Muscle of leg (tissue), 11 donors: ENCODE data around the gene LINS1. TPM values are rescaled to one million over a fixed set of nuclear protein-coding genes. Genes with fewer than 3 reads are reported as not detected.

Experiments used
- DNase-seq: peaks from one replicate; pipeline ENCODE4 v3.0.0; 2013
- H3K27ac ChIP-seq: one replicate; pipeline ENCODE4 v1.5.1; 2013; ENCODE audit warnings: mild to moderate bottlenecking, low read length, control low read depth
- H3K27me3 ChIP-seq: one replicate; pipeline ENCODE4 v1.6.1; 2013; ENCODE audit warnings: low read length; ENCODE audit not compliant: control insufficient read depth, insufficient read depth
- H3K36me3 ChIP-seq: one replicate; pipeline ENCODE4 v1.6.1; 2013; ENCODE audit warnings: low read length; ENCODE audit not compliant: control insufficient read depth, insufficient read depth
- H3K4me1 ChIP-seq: one replicate; pipeline ENCODE4 v1.6.1; 2013; ENCODE audit warnings: low read length; ENCODE audit not compliant: control insufficient read depth, insufficient read depth
- H3K4me3 ChIP-seq: one replicate; pipeline ENCODE4 v1.5.1; 2013; ENCODE audit warnings: low read length, control low read depth
- H3K9me3 ChIP-seq: replicated peaks from 2 replicates; pipeline ENCODE4 v1.6.1; 2013; ENCODE audit warnings: low read depth, low read length; ENCODE audit not compliant: control insufficient read depth
- WGBS: methylation state at CpG from one replicate; pipeline ENCODE4 v1.1.5; 2013; ENCODE audit warnings: missing lambda C conversion rate; ENCODE audit not compliant: insufficient coverage; 5-methylcytosine and 5-hydroxymethylcytosine counted together
- polyA plus RNA-seq, 8 donors: library from polyadenylated mRNA; unstranded; fragments of 120-200 nt; gene quantifications; one replicate each; pipeline versions ENCODE4 v1.2.1 to v1.2.3, GENCODE V29; 2013; ENCODE audit warnings: inconsistent platforms in 1 of 8, low replicate concordance in 1 of 8; ENCODE audit not compliant: insufficient read length in 8 of 8, insufficient read depth in 1 of 8
- total RNA-seq: library from RNA; stranded (reverse); fragments of 120-200 nt; gene quantifications from one replicate; pipeline ENCODE4 v1.2.4, GENCODE V29; 2013

Gene LINS1
- total and polyA plus RNA-seq, 9 donors: 11.3 to 17.3 (median 13.0) TPM

GRCh38 chr15:100537331-100537730 is 64.7 kb downstream of the LINS1 start:
- WGBS: no CpG with 5 or more reads among the region's 2 CpGs
- DNase-seq: no peak
- no peaks in the 10 kb centered on the region for H3K36me3 ChIP-seq
- no peaks in the 10 kb centered on the region for H3K27me3 ChIP-seq
- H3K4me1 ChIP-seq: no peaks in the 10 kb centered on the region
- H3K27ac ChIP-seq: no peak overlapping the region
- no peak overlapping the region for H3K4me3 ChIP-seq
- no peaks in the 10 kb centered on the region for H3K9me3 ChIP-seq

DNA sequence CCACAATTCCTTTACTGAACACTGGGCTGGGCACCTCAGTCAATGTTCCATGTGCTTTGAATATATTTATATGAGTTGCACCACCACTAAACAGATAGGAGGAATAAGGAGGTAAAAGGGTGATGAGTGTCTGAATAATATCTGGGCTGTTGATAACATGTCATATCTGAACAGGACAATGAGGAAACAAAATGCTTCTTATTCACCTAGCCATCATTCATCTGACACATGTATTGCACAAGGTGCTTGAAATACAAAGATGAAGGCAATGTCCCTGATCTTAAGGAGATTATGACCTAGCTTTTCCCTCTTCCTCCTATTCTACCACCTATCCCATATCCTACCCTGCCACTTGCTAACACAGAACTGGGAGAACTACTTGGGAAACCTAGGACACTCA is 65.3 kb downstream of the LINS1 start:
- Histone ChIP-seq H3K27ac (no peak overlapping the region), H3K36me3 (no peaks in the 10 kb centered on the region), H3K4me1 (peaks cover 2% of the 10 kb centered on the region), H3K4me3 (no peak overlapping the region), H3K27me3 (no peaks in the 10 kb centered on the region), H3K9me3 (no peaks in the 10 kb centered on the region)
- no peak for DNase-seq

DNA sequence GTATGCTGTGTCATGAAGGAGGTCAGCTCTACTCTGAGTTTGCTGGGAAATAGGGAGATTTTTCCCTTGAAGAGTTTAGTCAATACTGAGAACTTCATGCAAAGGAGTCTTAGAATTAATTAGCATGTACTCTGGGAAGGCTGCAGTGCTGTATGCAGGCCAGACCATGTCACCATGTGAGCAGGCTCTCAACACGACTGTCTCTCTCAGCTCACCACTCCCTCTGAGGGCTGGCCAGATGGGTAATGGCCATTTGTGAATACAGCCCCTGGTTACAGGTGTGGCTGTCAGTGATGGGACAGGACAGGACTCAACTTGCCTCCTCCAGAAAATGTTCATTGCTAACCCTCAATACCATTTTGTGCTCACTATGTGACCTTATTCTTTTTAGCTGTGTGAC is 68.1 kb downstream of the LINS1 start:
- H3K4me3 ChIP-seq: no peak overlapping the region
- no peak overlapping the region for H3K27ac ChIP-seq
- H3K36me3 ChIP-seq: no peaks in the 10 kb centered on the region
- WGBS: no CpG with 5 or more reads among the region's 1 CpG
- no peak for DNase-seq
- H3K9me3 ChIP-seq: no peaks in the 10 kb centered on the region
- H3K27me3 ChIP-seq: no peaks in the 10 kb centered on the region
- peaks cover 2% of the 10 kb centered on the region for H3K4me1 ChIP-seq

DNA sequence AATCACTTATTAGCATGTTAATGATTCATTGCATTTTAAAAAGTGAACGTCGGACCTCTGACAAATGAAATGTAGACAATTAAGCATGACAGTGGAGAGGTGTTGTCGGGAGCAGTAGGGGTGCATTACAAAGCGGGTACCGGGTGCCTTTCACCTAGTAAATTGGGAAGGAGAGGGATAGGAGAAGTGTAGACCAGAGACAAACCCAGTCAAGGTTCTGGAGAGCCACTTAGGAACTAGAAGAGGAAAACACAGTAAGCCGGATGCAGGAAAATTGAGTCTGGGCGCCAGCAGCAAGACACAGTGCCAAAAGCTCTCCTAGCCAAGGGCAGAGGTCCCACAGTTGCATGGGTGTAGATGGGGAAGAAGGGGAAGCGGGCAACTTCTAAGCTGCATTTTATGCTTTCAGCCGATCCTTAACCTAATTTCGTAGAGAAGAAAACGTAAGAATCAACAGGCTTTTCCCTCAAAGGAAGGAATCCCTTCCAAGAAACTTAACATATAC is 70.1 kb downstream of the LINS1 start:
- Histone ChIP-seq H3K27me3 (peaks cover 3% of the 10 kb centered on the region), H3K4me1 (peaks cover 2% of the 10 kb centered on the region), H3K4me3 (no peak overlapping the region), H3K27ac (no peak overlapping the region), H3K9me3 (no peaks in the 10 kb centered on the region), H3K36me3 (no peaks in the 10 kb centered on the region)
- peak; percentile 46 for DNase-seq
- WGBS: 72% methylated on average over 6 of the region's 11 CpGs

GRCh38 chr15:100531204-100531603 is 70.8 kb downstream of the LINS1 start:
- Histone ChIP-seq H3K27ac (no peak overlapping the region), H3K4me1 (peaks cover 7% of the 10 kb centered on the region), H3K27me3 (peaks cover 3% of the 10 kb centered on the region), H3K36me3 (no peaks in the 10 kb centered on the region), H3K4me3 (no peak overlapping the region), H3K9me3 (no peaks in the 10 kb centered on the region)
- no peak for DNase-seq
- WGBS: 100% methylated on average over 1 of the region's 4 CpGs

DNA sequence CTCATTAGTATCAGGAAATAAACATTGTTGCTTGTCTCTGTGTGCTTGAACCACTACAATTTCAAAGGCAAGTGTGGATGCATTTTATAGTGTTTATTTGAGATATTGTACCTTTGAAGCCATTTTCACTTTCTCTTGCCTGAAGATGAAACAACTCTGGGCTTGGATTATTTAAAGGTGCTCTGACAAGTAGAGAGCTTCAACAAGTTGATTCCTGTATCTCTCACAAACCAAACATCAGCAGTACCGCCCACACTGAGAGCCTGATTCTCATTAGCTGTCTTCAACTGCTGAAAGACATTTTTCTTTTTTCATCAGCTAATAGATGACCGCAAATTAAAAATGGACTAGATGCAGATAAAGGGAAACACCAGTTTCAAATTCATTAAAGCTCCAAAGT is 72.4 kb downstream of the LINS1 start:
- no peak for DNase-seq
- no peaks in the 10 kb centered on the region for H3K9me3 ChIP-seq
- H3K4me3 ChIP-seq: no peak overlapping the region
- no peak overlapping the region for H3K27ac ChIP-seq
- H3K4me1 ChIP-seq: peaks cover 11% of the 10 kb centered on the region
- H3K27me3 ChIP-seq: peaks cover 3% of the 10 kb centered on the region
- WGBS: no CpG with 5 or more reads among the region's 2 CpGs
- no peaks in the 10 kb centered on the region for H3K36me3 ChIP-seq

DNA sequence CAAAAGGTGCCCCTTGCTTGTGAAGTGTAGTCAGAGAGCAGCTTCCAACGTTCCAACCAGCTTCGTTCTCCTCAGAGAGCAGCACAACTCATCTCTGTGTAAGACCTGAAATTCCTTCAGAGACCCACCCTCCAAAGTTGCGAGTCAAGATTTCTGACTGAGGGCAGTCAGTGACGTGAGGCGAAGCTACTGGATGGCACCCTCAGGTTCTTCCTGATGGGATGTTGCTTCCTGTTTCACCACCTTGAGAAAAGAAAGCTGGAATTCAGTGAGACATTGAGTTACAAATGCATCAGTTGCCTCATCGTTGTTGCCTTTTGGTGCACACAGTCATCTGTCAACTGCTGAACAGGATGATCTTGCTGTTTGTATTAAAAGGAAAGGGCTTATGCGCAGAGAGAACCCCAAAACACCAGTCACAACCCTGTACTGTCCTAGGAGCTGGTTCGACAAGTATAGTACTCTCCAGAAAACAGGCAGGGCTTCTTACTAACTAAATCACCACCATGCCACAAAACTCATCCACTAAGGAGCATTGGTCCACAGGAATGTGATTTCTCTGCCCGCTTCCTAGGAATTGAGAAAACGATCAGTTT is 73.1 kb downstream of the LINS1 start, which contains the start of gene CERS3:
Gene CERS3 (minus strand): TSS at position 118 of the 596 bp plus-strand sequence. CDS start 27,101 bp downstream, outside the sequence.
- no peaks in the 10 kb centered on the region for H3K9me3 ChIP-seq
- no peak within 1 kb of the TSS for H3K27ac ChIP-seq
- H3K27me3 ChIP-seq: peaks cover 3% of the 10 kb centered on the region
- H3K4me1 ChIP-seq: peaks cover 11% of the 10 kb centered on the region
- no peak for DNase-seq
- no peak within 1 kb of the TSS for H3K4me3 ChIP-seq
- WGBS: 92% methylated on average over 4 of the region's 10 CpGs
- no peaks in the 10 kb centered on the region for H3K36me3 ChIP-seq

- H3K4me3 ChIP-seq: no peak overlapping the region
- no peaks in the 10 kb centered on the region for H3K36me3 ChIP-seq
- peak overlapping the region; percentile 45 for H3K27ac ChIP-seq
- peak; percentile 91 for DNase-seq
- peaks cover 3% of the 10 kb centered on the region for H3K27me3 ChIP-seq
- H3K4me1 ChIP-seq: peaks cover 9% of the 10 kb centered on the region
- 40% methylated on average over 1 of the region's 6 CpGs for WGBS
- H3K9me3 ChIP-seq: peaks cover 4% of the 10 kb centered on the region
Measured at GRCh38 chr15:100526027-100526481, 75.9 kb downstream of the LINS1 start.

GRCh38 chr15:100525436-100525835 is 76.5 kb downstream of the LINS1 start:
- H3K27me3 ChIP-seq: peaks cover 3% of the 10 kb centered on the region
- H3K4me1 ChIP-seq: peaks cover 9% of the 10 kb centered on the region
- peak; percentile 54 for DNase-seq
- peak overlapping the region; percentile 45 for H3K27ac ChIP-seq
- no peaks in the 10 kb centered on the region for H3K36me3 ChIP-seq
- peaks cover 4% of the 10 kb centered on the region for H3K9me3 ChIP-seq
- H3K4me3 ChIP-seq: no peak overlapping the region
- no CpG with 5 or more reads among the region's 1 CpG for WGBS

DNA sequence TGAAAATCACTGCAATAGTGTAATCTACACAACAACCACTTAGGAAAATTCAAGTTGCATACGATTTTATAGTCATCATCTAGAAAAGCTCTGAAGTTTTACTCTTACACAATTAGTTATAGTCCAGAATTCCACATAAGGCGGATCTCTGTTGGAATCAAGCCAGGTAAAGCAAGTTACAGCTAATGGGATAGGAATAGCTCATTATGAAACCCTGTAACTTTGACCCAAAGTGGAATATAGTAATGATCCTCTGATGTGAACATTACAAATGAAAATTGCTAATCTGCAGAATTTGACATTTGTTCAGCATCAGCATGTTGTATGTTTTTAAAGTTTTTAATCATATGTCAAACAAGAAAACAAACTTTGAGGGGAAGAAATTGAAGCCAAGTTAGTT is 77.7 kb downstream of the LINS1 start:
- no CpG with 5 or more reads among the region's 2 CpGs for WGBS
- Histone ChIP-seq H3K9me3 (peaks cover 4% of the 10 kb centered on the region), H3K27ac (no peak overlapping the region), H3K4me1 (peaks cover 18% of the 10 kb centered on the region), H3K36me3 (no peaks in the 10 kb centered on the region), H3K27me3 (peaks cover 3% of the 10 kb centered on the region), H3K4me3 (no peak overlapping the region)
- DNase-seq: no peak
